ENCODE measurements around the gene CDHR2.
A peak's percentile ranks its signal among the peaks of the same experiment; 100 is the strongest.

The CDHR2 gene

GRCh38 chr5:176562189-176562588 is 13.0 kb downstream of the CDHR2 start:
- TF ChIP-seq CTCF (conservative IDR thresholded peaks at IDR 0.05): no peak

GRCh38 chr5:176564002-176564401 is 14.9 kb downstream of the CDHR2 start:
- no peak for TF ChIP-seq CTCF (conservative IDR thresholded peaks at IDR 0.05)
- no peak overlapping the region for H3K27ac ChIP-seq

More at GRCh38 chr5:176562189-176562588, 13.0 kb downstream of the CDHR2 start:
- no peak overlapping the region for H3K27ac ChIP-seq

- no peak overlapping the region for H3K27ac ChIP-seq
- TF ChIP-seq CTCF (conservative IDR thresholded peaks at IDR 0.05): no peak
These were observed 16.7 kb downstream of the CDHR2 start for GRCh38 chr5:176565760-176566288.

GRCh38 chr5:176568657-176569056 is 19.5 kb downstream of the CDHR2 start:
- no peak overlapping the region for H3K27ac ChIP-seq
- TF ChIP-seq CTCF (conservative IDR thresholded peaks at IDR 0.05): no peak

- TF ChIP-seq CTCF (conservative IDR thresholded peaks at IDR 0.05): peak; percentile 47
These were observed 20.9 kb downstream of the CDHR2 start for GRCh38 chr5:176570044-176570443.

GRCh38 chr5:176573564-176574296 is 24.6 kb downstream of the CDHR2 start:
- H3K27ac ChIP-seq: no peak overlapping the region
- TF ChIP-seq CTCF (conservative IDR thresholded peaks at IDR 0.05): peak; percentile 95

More at GRCh38 chr5:176570044-176570443, 20.9 kb downstream of the CDHR2 start:
- H3K27ac ChIP-seq: no peak overlapping the region

GRCh38 chr5:176574297-176574591 is 25.1 kb downstream of the CDHR2 start:
- peak; percentile 57 for TF ChIP-seq CTCF (conservative IDR thresholded peaks at IDR 0.05)
- H3K27ac ChIP-seq: no peak overlapping the region

All from VCaP (cell line).